GM12872 (cell line): Measurements from ENCODE around the gene FBXL19.

Experiments used
- CTCF ChIP-seq: IDR thresholded peaks from 3 replicates; pipeline ENCODE4 v1.5.1; 2011; ENCODE audit warnings: low read depth, mild to moderate bottlenecking, low read length, moderate library complexity; ENCODE audit not compliant: insufficient read depth

FBXL19 gene

GRCh38 chr16:30980959-30981358, 57.6 kb downstream of the FBXL19 start:
- no peak for TF ChIP-seq CTCF

GRCh38 chr16:30982548-30983288, 59.3 kb downstream of the FBXL19 start:
- TF ChIP-seq CTCF = no peak

- TF ChIP-seq CTCF = no peak
Measured at GRCh38 chr16:30983289-30983889, 60.0 kb downstream of the FBXL19 start.

- TF ChIP-seq CTCF = no peak
Measured at GRCh38 chr16:30983898-30984610, 60.7 kb downstream of the FBXL19 start.

- TF ChIP-seq CTCF = peak; percentile 87
Measured at GRCh38 chr16:30984669-30985400, 61.5 kb downstream of the FBXL19 start, which contains the start of gene HSD3B7. TSS of gene HSD3B7 (plus strand) at chr16:30985207. CDS start at chr16:30985659, 452 bp downstream.

GRCh38 chr16:30985401-30986128, 62.2 kb downstream of the FBXL19 start:
- TF ChIP-seq CTCF = no peak
